Thymus (tissue), 11 donors: ENCODE data around the gene KAZN. TPM values are rescaled to one million over a fixed set of nuclear protein-coding genes. Genes with fewer than 3 reads are reported as not detected.

Experiments used
- DNase-seq, 9 donors: peaks; one replicate each; pipeline ENCODE4 v3.0.0-alpha.2; 2013; ENCODE audit warnings: low spot score in 9 of 9, low read depth in 6 of 9, missing footprints in 1 of 9
- H3K27ac ChIP-seq, 2 donors: one replicate each; pipeline ENCODE4 v1.5.1; 2013; ENCODE audit warnings: control low read depth in 1 of 2, low read depth in 1 of 2, low read length in 1 of 2, mild to moderate bottlenecking in 1 of 2, moderate library complexity in 1 of 2
- H3K27me3 ChIP-seq, 2 donors: one replicate each; pipeline ENCODE4 v1.5.1; 2013; ENCODE audit warnings: low read length in 1 of 2; ENCODE audit not compliant: control insufficient read depth in 2 of 2, insufficient read depth in 1 of 2
- H3K36me3 ChIP-seq, 2 donors: one replicate each; pipeline ENCODE4 v1.5.1; 2013; ENCODE audit warnings: low read length in 1 of 2, mild to moderate bottlenecking in 1 of 2, moderate library complexity in 1 of 2; ENCODE audit not compliant: control insufficient read depth in 2 of 2, insufficient read depth in 2 of 2
- H3K4me1 ChIP-seq, 2 donors: one replicate each; pipeline ENCODE4 v1.5.1; 2013; ENCODE audit warnings: low read length in 2 of 2; ENCODE audit not compliant: control insufficient read depth in 2 of 2, insufficient read depth in 2 of 2
- H3K4me3 ChIP-seq, 2 donors: one replicate each; pipeline ENCODE4 v1.5.1; 2013; ENCODE audit warnings: low read length in 2 of 2, control low read depth in 1 of 2, mild to moderate bottlenecking in 1 of 2
- H3K9me3 ChIP-seq, 2 donors: one replicate each; pipeline ENCODE4 v1.5.1; 2013; ENCODE audit warnings: low read length in 1 of 2, mild to moderate bottlenecking in 1 of 2; ENCODE audit not compliant: control insufficient read depth in 2 of 2, insufficient read depth in 1 of 2
- WGBS: extraction: QIAGEN DNeasy Blood & Tissue Kit; methylation state at CpG from one replicate; pipeline ENCODE4 v1.1.7; 2013; 5-methylcytosine and 5-hydroxymethylcytosine counted together
- polyA plus RNA-seq: library from polyadenylated mRNA; stranded (reverse); fragments of 200-250 nt; gene quantifications from one replicate; pipeline ENCODE4 v1.2.3, GENCODE V29; 2013
- total RNA-seq: library from RNA; stranded (reverse); fragments of 120-200 nt; gene quantifications from one replicate; pipeline ENCODE4 v1.2.4, GENCODE V29; 2013
- donor health status: healthy.

Gene KAZN
- total and polyA plus RNA-seq, 2 donors, result 1.3 to 5.7 TPM

GRCh38 chr1:14845851-14846250, 247.4 kb downstream of the KAZN start:
- Histone ChIP-seq H3K27ac (no peak overlapping the region), H3K9me3 (peaks cover 3 to 17% of the 10 kb centered on the region in 2 donors), H3K4me3 (no peak overlapping the region), H3K4me1 (no peaks in the 10 kb centered on the region), H3K27me3 (no peaks in the 10 kb centered on the region), H3K36me3 (no peaks in the 10 kb centered on the region)
- DNase-seq, result no peak
- WGBS, result 94% methylated on average over 5 of the region's 5 CpGs

- Histone ChIP-seq H3K27ac (no peak overlapping the region), H3K27me3 (no peaks in the 10 kb centered on the region), H3K4me3 (no peak overlapping the region), H3K9me3 (peaks cover 2 to 8% of the 10 kb centered on the region in 2 donors), H3K36me3 (no peaks in the 10 kb centered on the region), H3K4me1 (no peaks in the 10 kb centered on the region)
- WGBS, result 95% methylated on average over 4 of the region's 4 CpGs
- DNase-seq, result no peak
Observed at GRCh38 chr1:14846688-14847087, 248.2 kb downstream of the KAZN start.

GRCh38 chr1:14848203-14848602, 249.7 kb downstream of the KAZN start:
- DNase-seq, result no peak
- 96% methylated on average over 6 of the region's 6 CpGs for WGBS

GRCh38 chr1:14848625-14849024, 250.1 kb downstream of the KAZN start:
- H3K27ac ChIP-seq, result no peak overlapping the region
- DNase-seq, result no peak
- H3K36me3 ChIP-seq, result no peaks in the 10 kb centered on the region
- no peaks in the 10 kb centered on the region for H3K9me3 ChIP-seq
- H3K4me1 ChIP-seq, result no peaks in the 10 kb centered on the region
- no peak overlapping the region for H3K4me3 ChIP-seq
- WGBS, result 93% methylated on average over 17 of the region's 17 CpGs
- no peaks in the 10 kb centered on the region for H3K27me3 ChIP-seq

More at GRCh38 chr1:14848203-14848602, 249.7 kb downstream of the KAZN start:
- no peak overlapping the region for H3K27ac ChIP-seq
- H3K4me3 ChIP-seq, result no peak overlapping the region
- no peaks in the 10 kb centered on the region for H3K27me3 ChIP-seq
- H3K4me1 ChIP-seq, result no peaks in the 10 kb centered on the region
- no peaks in the 10 kb centered on the region for H3K36me3 ChIP-seq
- H3K9me3 ChIP-seq, result peaks cover 0 to 2% of the 10 kb centered on the region in 2 donors

GRCh38 chr1:14849038-14849437, 250.6 kb downstream of the KAZN start:
- H3K27ac ChIP-seq, result no peak overlapping the region
- no peak overlapping the region for H3K4me3 ChIP-seq
- H3K4me1 ChIP-seq, result no peaks in the 10 kb centered on the region
- DNase-seq, result no peak
- H3K36me3 ChIP-seq, result no peaks in the 10 kb centered on the region
- no peaks in the 10 kb centered on the region for H3K27me3 ChIP-seq
- 97% methylated on average over 8 of the region's 8 CpGs for WGBS
- H3K9me3 ChIP-seq, result no peaks in the 10 kb centered on the region

- Histone ChIP-seq H3K9me3 (no peaks in the 10 kb centered on the region), H3K36me3 (no peaks in the 10 kb centered on the region), H3K27ac (no peak overlapping the region), H3K4me1 (no peaks in the 10 kb centered on the region), H3K4me3 (no peak overlapping the region), H3K27me3 (no peaks in the 10 kb centered on the region)
- DNase-seq, result peak in 1 of 9 donors; percentile 22
- 67% methylated on average over 5 of the region's 5 CpGs for WGBS
Observed at GRCh38 chr1:14850563-14850962, 252.1 kb downstream of the KAZN start.

- Histone ChIP-seq H3K4me1 (no peaks in the 10 kb centered on the region), H3K36me3 (no peaks in the 10 kb centered on the region), H3K27me3 (no peaks in the 10 kb centered on the region), H3K27ac (no peak overlapping the region), H3K4me3 (no peak overlapping the region), H3K9me3 (no peaks in the 10 kb centered on the region)
- no peak for DNase-seq
- 96% methylated on average over 9 of the region's 9 CpGs for WGBS
Observed at GRCh38 chr1:14851760-14852159, 253.3 kb downstream of the KAZN start.

- Histone ChIP-seq H3K4me3 (no peak overlapping the region), H3K27ac (no peak overlapping the region)
- WGBS, result 90% methylated on average over 9 of the region's 9 CpGs
Observed at GRCh38 chr1:14852291-14852690, 253.8 kb downstream of the KAZN start.

GRCh38 chr1:14853518-14853917, 255.0 kb downstream of the KAZN start:
- Histone ChIP-seq H3K4me3 (no peak overlapping the region), H3K9me3 (no peaks in the 10 kb centered on the region), H3K27me3 (no peaks in the 10 kb centered on the region), H3K36me3 (no peaks in the 10 kb centered on the region), H3K27ac (no peak overlapping the region), H3K4me1 (no peaks in the 10 kb centered on the region)
- DNase-seq, result no peak
- 94% methylated on average over 5 of the region's 5 CpGs for WGBS

More at GRCh38 chr1:14852291-14852690, 253.8 kb downstream of the KAZN start:
- Histone ChIP-seq H3K9me3 (no peaks in the 10 kb centered on the region), H3K27me3 (no peaks in the 10 kb centered on the region), H3K4me1 (no peaks in the 10 kb centered on the region), H3K36me3 (no peaks in the 10 kb centered on the region)
- DNase-seq, result no peak

GRCh38 chr1:14855268-14855667, 256.8 kb downstream of the KAZN start:
- DNase-seq, result no peak
- no peaks in the 10 kb centered on the region for H3K9me3 ChIP-seq
- H3K4me1 ChIP-seq, result no peaks in the 10 kb centered on the region
- H3K27me3 ChIP-seq, result no peaks in the 10 kb centered on the region
- WGBS, result 77% methylated on average over 3 of the region's 3 CpGs
- H3K27ac ChIP-seq, result no peak overlapping the region
- no peaks in the 10 kb centered on the region for H3K36me3 ChIP-seq
- no peak overlapping the region for H3K4me3 ChIP-seq
